RWPE1 (cell line): ENCODE measurements around the gene RANBP10.

Experiments
- CTCF ChIA-PET: fragments of 350-600 bp; sonication (Branson Sonifier 250); formaldehyde crosslinking; extraction: SDS; loops from one replicate; lab custom pipeline; 2021; lab: Yijun Ruan, JAX
- POLR2A ChIA-PET: fragments of 400-600 bp; formaldehyde crosslinking; extraction: SDS; loops from one replicate; lab custom pipeline; 2020; ENCODE audit warnings: antibody characterized with exemption; ENCODE audit not compliant: low non-redundant PET; lab: Yijun Ruan, JAX
- DNase-seq: peaks from one replicate; pipeline ENCODE4 v3.0.0; 2012; ENCODE audit warnings: low spot score
- H3K27ac ChIP-seq: fragments of 450-650 bp; 2 replicates; pipeline ENCODE4 v1.5.1; 2017
- TF ChIP-seq, protein P1 (sequence below): fragments of 450-650 bp; conservative IDR thresholded peaks from 2 replicates; pipeline ENCODE4 v1.5.1; 2017; ENCODE audit warnings: low read depth, mild to moderate bottlenecking

Gene RANBP10

DNA sequence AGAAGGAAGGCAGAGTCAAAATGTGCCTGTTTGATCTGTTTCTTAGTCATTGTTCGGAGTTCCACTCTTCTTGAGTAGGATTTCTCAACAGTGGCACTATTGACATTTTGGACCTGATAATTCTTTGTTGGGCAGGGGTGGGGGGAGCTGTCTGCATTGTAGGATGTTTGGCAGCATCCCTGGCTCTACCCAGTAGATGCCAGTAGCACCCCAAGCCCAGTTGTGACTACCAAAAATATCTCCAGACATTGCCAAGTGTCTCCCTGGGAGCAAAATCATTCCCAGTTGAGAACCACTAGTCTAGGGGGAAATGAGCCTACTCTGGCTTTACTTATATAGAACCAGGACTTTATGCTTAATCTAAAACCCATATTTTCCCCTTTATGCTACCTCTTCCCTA is 86.1 kb downstream of the RANBP10 start:
- no peak for DNase-seq
- TF ChIP-seq, protein P1, sequence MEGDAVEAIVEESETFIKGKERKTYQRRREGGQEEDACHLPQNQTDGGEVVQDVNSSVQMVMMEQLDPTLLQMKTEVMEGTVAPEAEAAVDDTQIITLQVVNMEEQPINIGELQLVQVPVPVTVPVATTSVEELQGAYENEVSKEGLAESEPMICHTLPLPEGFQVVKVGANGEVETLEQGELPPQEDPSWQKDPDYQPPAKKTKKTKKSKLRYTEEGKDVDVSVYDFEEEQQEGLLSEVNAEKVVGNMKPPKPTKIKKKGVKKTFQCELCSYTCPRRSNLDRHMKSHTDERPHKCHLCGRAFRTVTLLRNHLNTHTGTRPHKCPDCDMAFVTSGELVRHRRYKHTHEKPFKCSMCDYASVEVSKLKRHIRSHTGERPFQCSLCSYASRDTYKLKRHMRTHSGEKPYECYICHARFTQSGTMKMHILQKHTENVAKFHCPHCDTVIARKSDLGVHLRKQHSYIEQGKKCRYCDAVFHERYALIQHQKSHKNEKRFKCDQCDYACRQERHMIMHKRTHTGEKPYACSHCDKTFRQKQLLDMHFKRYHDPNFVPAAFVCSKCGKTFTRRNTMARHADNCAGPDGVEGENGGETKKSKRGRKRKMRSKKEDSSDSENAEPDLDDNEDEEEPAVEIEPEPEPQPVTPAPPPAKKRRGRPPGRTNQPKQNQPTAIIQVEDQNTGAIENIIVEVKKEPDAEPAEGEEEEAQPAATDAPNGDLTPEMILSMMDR: no peak
- ChIA-PET POLR2A (interaction anchor here (1.6 kb wide), 1 partner anchor 86 kb away, joined by 17 read pairs; the partner anchor contains the start of genes RANBP10 and TSNAXIP1), CTCF (no interaction called here)
- peak overlapping the region; percentile 77; the same call in 1 of the 2 replicates for H3K27ac ChIP-seq

DNA sequence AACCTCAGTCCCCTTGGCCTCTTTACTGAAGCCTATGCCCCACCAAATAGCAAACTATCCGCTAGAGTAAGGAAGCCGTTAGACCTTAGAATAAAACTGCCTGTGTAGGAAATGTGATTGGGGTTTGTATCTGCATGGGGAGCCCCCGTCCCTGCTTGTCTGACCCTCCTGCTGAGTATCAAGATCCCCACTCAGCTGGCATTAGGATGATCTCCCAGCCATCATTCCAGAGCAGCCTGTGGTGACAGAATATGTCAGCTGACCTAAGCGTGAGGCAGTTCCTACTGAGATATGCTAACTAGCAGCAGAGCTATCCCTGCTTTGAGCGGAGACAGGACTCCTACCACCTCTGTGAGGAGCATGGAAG is 86.6 kb downstream of the RANBP10 start:
- CTCF ChIA-PET: interaction anchor here (0.7 kb wide), 1 partner anchor 229 kb away, joined by 3 read pairs; no protein-coding TSS in a partner anchor
- TF ChIP-seq, protein P1: no peak
- DNase-seq: peak; percentile 31
- H3K27ac ChIP-seq: peak overlapping the region; percentile 77
- POLR2A ChIA-PET: interaction anchor here (1.6 kb wide), 1 partner anchor 87 kb away, joined by 17 read pairs; the partner anchor contains the start of genes RANBP10 and TSNAXIP1

DNA sequence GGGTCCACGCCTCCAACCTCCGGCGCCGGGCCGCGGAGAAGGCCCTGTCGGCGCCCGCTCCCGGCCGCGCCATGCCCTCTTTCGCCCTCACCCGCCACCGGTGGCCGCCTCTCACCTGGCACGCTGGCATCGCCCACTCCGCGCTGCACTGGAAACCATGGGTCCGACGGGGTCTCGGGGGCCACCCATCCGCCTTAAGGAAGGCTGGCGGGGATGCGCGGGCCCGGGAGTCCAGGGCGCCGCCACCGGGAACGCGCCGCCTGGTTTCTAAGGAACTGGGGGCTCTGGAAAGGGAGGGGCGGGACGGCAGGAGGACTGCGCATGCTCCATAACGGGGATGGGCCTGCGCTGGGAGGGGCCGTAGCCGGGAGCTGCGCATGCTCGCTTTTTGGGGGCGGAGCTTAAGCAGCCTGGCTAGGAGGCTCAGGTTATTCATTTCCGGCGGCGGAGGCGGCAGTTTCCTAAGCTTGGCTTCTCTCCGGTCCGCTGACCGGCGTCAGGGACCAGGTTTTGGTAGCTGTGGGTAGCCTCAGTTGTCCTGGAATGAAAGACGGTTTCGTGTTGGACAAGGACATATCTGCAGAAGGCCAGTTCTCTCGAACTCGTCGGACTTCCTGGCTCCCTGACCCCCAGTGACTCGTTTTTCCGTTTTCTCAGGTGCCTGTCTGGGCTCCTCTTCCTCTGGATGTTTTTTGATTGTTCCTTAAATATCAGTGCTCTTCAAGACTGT is 87.1 kb downstream of the RANBP10 start, which contains the start of gene GFOD2:
Gene GFOD2 (minus strand): TSS at position 269 of the 730 bp plus-strand sequence. CDS start 33,601 bp downstream, outside the sequence.
- DNase-seq: peak; percentile 100
- ChIA-PET POLR2A (interaction anchor here (1.6 kb wide), 1 partner anchor 87 kb away, joined by 17 read pairs; the partner anchor contains the start of genes RANBP10 and TSNAXIP1), CTCF (interaction anchor here (0.6 to 1.6 kb wide), 3 partner anchors 97 to 229 kb away, joined by 3 to 4 read pairs (median 4); no protein-coding TSS in a partner anchor)
- H3K27ac ChIP-seq: peak within 1 kb of the TSS; percentile 77
- TF ChIP-seq, protein P1: no peak

DNA sequence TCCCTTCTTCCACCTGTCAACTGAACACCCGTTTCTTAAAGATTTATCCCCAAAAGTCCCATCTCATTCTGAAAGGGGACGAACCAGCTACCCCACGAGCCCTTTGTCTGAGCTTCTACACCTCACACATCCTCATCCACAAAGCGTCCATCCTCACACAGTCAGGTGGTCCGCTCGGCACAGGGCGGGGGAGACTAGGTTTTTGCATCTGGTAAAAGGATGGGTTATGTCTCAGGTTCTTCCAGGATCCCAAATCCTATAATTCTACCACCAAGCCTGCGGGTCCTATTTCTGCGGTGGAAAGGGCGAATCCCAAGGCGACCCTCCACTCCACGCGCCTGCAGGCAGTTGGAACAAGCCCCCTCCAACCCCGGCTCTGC is 87.7 kb downstream of the RANBP10 start:
- ChIA-PET CTCF (interaction anchor here (0.6 to 1.6 kb wide), 2 partner anchors 98 to 126 kb away, joined by 4 read pairs; no protein-coding TSS in a partner anchor), POLR2A (interaction anchor here (0.7 to 1.6 kb wide), 2 partner anchors 88 to 1954 kb away, joined by 3 to 17 read pairs; partner anchors contain the start of genes RANBP10 and TSNAXIP1)
- DNase-seq: no peak
- TF ChIP-seq, protein P1: no peak
- H3K27ac ChIP-seq: peak overlapping the region; percentile 77

DNA sequence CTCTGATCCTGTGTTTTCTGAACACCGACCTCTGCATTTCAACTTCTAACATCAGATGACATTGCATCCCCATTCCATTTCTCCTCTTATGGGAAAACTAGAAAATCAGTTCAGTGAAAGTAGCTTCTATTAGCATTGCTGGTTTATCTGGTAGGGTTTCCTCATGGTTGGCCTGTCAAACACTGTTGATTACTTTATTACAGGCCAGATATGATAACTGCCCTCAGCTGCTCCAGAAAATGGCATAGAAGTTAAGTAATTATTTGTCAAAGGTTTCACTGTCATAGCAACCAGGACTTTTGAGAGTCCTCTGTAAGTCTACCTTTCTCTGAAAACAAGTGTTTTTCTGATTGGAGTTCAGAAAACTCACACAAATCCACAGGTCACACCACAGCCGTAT is 90.3 kb downstream of the RANBP10 start:
- CTCF ChIA-PET: no interaction called here
- TF ChIP-seq, protein P1: no peak
- POLR2A ChIA-PET: no interaction called here
- no peak for DNase-seq
- H3K27ac ChIP-seq: no peak overlapping the region

DNA sequence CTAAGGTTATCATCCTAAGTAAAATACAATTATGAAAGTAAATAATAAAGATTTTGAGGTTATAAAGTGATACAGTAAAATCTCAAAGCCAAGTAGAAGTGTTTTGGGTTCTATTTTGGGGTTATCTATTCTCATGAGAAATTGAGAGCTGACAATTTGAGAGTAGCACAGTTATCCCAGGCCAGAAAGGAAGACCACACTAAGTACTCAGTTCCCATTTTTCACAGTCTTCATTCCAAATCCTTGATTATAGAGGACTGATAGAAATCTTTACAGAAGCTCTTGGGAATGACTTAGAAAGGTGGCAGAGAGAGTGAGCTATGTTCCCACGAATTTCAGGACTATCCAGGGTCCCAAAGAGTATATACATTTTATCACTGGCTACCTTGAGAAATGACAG is 91.8 kb downstream of the RANBP10 start:
- CTCF ChIA-PET: interaction anchor here (0.6 kb wide), 1 partner anchor 152 kb away, joined by 5 read pairs; no protein-coding TSS in a partner anchor
- POLR2A ChIA-PET: no interaction called here
- TF ChIP-seq, protein P1: no peak
- DNase-seq: no peak
- no peak overlapping the region for H3K27ac ChIP-seq
